ENCODE results near the gene PTTG1IP.
"Not testable (repeated sequence)": the region's sequence is repeated elsewhere in the genome, so short reads cannot be mapped to it uniquely, and the experiment has no call there.

Gene PTTG1IP

GRCh38 chr21:44873356-44874239 lies at the start of gene PTTG1IP:
Gene PTTG1IP (minus strand): TSS chr21:44873690. CDS start chr21:44873616, 74 bp downstream.
- DNase-seq: peak; percentile 86 to 98 (median 94)

- no peak for DNase-seq
Measured at GRCh38 chr21:44921928-44922327, 48.4 kb upstream of the PTTG1IP start.

- peak in 2 of 14 donors; percentile 23 to 46 for DNase-seq
Measured at GRCh38 chr21:44920694-44921604, 47.5 kb upstream of the PTTG1IP start, which contains the start of gene ITGB2. Gene ITGB2 (minus strand): TSS chr21:44920899. CDS start chr21:44910782, 10,117 bp downstream.

- DNase-seq: no peak
Measured at GRCh38 chr21:44919913-44920693, 46.6 kb upstream of the PTTG1IP start.

- peak in 3 of 14 donors; percentile 13 to 50 (median 22) for DNase-seq
Measured at GRCh38 chr21:44919111-44919912, 45.8 kb upstream of the PTTG1IP start.

- DNase-seq: no peak
Measured at GRCh38 chr21:44918581-44919033, 45.1 kb upstream of the PTTG1IP start.

GRCh38 chr21:44918107-44918470 lies 44.6 kb upstream of the PTTG1IP start:
- no peak for DNase-seq

- no peak for DNase-seq
Measured at GRCh38 chr21:44917446-44918106, 44.1 kb upstream of the PTTG1IP start.

- no peak for DNase-seq
Measured at GRCh38 chr21:44916965-44917364, 43.5 kb upstream of the PTTG1IP start.

GRCh38 chr21:44914176-44914874 lies 40.8 kb upstream of the PTTG1IP start:
- DNase-seq: peak in 1 of 14 donors; percentile 32

- DNase-seq: no peak
Measured at GRCh38 chr21:44913425-44914175, 40.1 kb upstream of the PTTG1IP start.

- not testable (repeated sequence) for DNase-seq
Measured at GRCh38 chr21:44912506-44913412, 39.3 kb upstream of the PTTG1IP start.

- DNase-seq: no peak
Measured at GRCh38 chr21:44912158-44912473, 38.6 kb upstream of the PTTG1IP start.

- DNase-seq: peak; percentile 7 to 92 (median 75)
Measured at GRCh38 chr21:44911384-44912157, 38.1 kb upstream of the PTTG1IP start.

- no peak for DNase-seq
Measured at GRCh38 chr21:44911068-44911383, 37.5 kb upstream of the PTTG1IP start.

- no peak for DNase-seq
Measured at GRCh38 chr21:44910229-44911067, 37.0 kb upstream of the PTTG1IP start.

- no peak for DNase-seq
Measured at GRCh38 chr21:44909719-44910118, 36.2 kb upstream of the PTTG1IP start.

Measured in C1 segment of cervical spinal cord (tissue), 14 donors.